Sigmoid colon (tissue), 7 donors: ENCODE data around the gene TIMD4. TPM values are rescaled to one million over a fixed set of nuclear protein-coding genes. Genes with fewer than 3 reads are reported as not detected.

ENCODE experiments used
- DNase-seq: peaks from one replicate; pipeline ENCODE4 v3.0.0-alpha.2; 2019
- H3K27ac ChIP-seq, 4 donors: fragments of 200-600 bp; sonication (generic); one replicate each; pipeline ENCODE4 v1.5.1; 2016 to 2019; ENCODE audit warnings: mild to moderate bottlenecking in 1 of 4
- H3K27me3 ChIP-seq, 3 donors: fragments of 200-600 bp; sonication (generic); one replicate each; pipeline ENCODE4 v1.5.1; 2019; ENCODE audit warnings: mild to moderate bottlenecking in 1 of 3
- H3K36me3 ChIP-seq, 4 donors: fragments of 200-600 bp; sonication (generic); one replicate each; pipeline ENCODE4 v1.5.1; 2016 to 2019
- H3K4me1 ChIP-seq, 4 donors: fragments of 200-600 bp; sonication (generic); one replicate each; pipeline ENCODE4 v1.5.1; 2017 to 2019
- H3K4me3 ChIP-seq, 4 donors: fragments of 200-600 bp; sonication (generic); one replicate each; pipeline ENCODE4 v1.5.1; 2017 to 2019; ENCODE audit warnings: mild to moderate bottlenecking in 2 of 4, moderate library complexity in 1 of 4
- H3K9me3 ChIP-seq, 4 donors: fragments of 200-600 bp in 3 of 4; sonication (generic) in 3 of 4; one replicate each; pipeline versions ENCODE4 v1.5.1 to v1.6.1; 2013 to 2019
- CTCF ChIP-seq, 4 experiments: fragments of 450-650 bp in 3 of 4; fragments of 200-600 bp in 1 of 4; IDR thresholded peaks; one replicate each; pipeline ENCODE4 v1.5.1; 2016 to 2019; ENCODE audit warnings: antibody characterized with exemption in 4 of 4, mild to moderate bottlenecking in 3 of 4, moderate library complexity in 2 of 4
- EP300 ChIP-seq, 4 donors: sonication (generic); formaldehyde crosslinking; IDR thresholded peaks; one replicate each; pipeline ENCODE4 v1.6.1; 2017; ENCODE audit warnings: antibody characterized with exemption in 4 of 4
- POLR2A ChIP-seq, 2 donors: fragments of 450-650 bp; IDR thresholded peaks; one replicate each; pipeline ENCODE4 v1.6.1; 2016; ENCODE audit warnings: antibody characterized with exemption in 2 of 2, mild to moderate bottlenecking in 2 of 2, moderate library complexity in 2 of 2
- POLR2AphosphoS5 ChIP-seq, 4 donors: sonication (generic); formaldehyde crosslinking; IDR thresholded peaks; one replicate each; pipeline ENCODE4 v1.6.1; 2017; ENCODE audit warnings: antibody characterized with exemption in 4 of 4
- WGBS, 2 donors: extraction: QIAGEN DNeasy Blood & Tissue Kit; methylation state at CpG; one replicate each; pipeline ENCODE4 v1.1.7; 2013; 5-methylcytosine and 5-hydroxymethylcytosine counted together
- intact Hi-C: fragments of 100-400 bp; cut with DNase I; formaldehyde crosslinking; loops from one replicate; pipeline ENCODE4 v1.15.1; 2023
- polyA plus RNA-seq, 3 donors: library from polyadenylated mRNA; stranded (reverse); fragments of 200-250 nt; gene quantifications; one replicate each; pipeline ENCODE4 v1.2.3, GENCODE V29; 2013
- total RNA-seq, 4 donors: library from RNA; depleted of rRNA; stranded (reverse); fragments of >200 nt; gene quantifications; one replicate each; pipeline ENCODE4 v1.1.0, GENCODE V29; 2016
- donor health status: healthy with polysubstance abuse.
- donor health status: Bipolar disorder and iron deficiency.
- donor health status: healthy.

The TIMD4 gene
- total and polyA plus RNA-seq, 7 donors: 0.66 to 7.3 (median 1.1) TPM; not detected in 4

GRCh38 chr5:156892223-156892622 is 70.8 kb downstream of the TIMD4 start:
- Histone ChIP-seq H3K4me1 (no peaks in the 10 kb centered on the region), H3K27ac (no peak overlapping the region), H3K27me3 (no peaks in the 10 kb centered on the region), H3K9me3 (no peaks in the 10 kb centered on the region), H3K4me3 (no peak overlapping the region), H3K36me3 (no peaks in the 10 kb centered on the region)
- TF ChIP-seq EP300 (IDR thresholded peaks at IDR 0.05): no peak
- no peak for TF ChIP-seq POLR2A (IDR thresholded peaks at IDR 0.05)
- no peak for TF ChIP-seq CTCF (IDR thresholded peaks at IDR 0.05)
- no peak for TF ChIP-seq POLR2AphosphoS5 (IDR thresholded peaks at IDR 0.05)
- no peak for DNase-seq
- intact Hi-C loops: no loop called here
- WGBS, 2 donors: 57 to 84% methylated on average over 1 of the region's 1 CpG

- H3K27ac ChIP-seq: no peak overlapping the region
- WGBS, 2 donors: 50 to 77% methylated on average over 2 of the region's 2 CpGs
- no peaks in the 10 kb centered on the region for H3K27me3 ChIP-seq
- H3K4me3 ChIP-seq: no peak overlapping the region
- H3K9me3 ChIP-seq: no peaks in the 10 kb centered on the region
- no peaks in the 10 kb centered on the region for H3K36me3 ChIP-seq
- no peaks in the 10 kb centered on the region for H3K4me1 ChIP-seq
- intact Hi-C loops: no loop called here
- TF ChIP-seq POLR2A (IDR thresholded peaks at IDR 0.05) (no peak), CTCF (IDR thresholded peaks at IDR 0.05) (no peak), EP300 (IDR thresholded peaks at IDR 0.05) (no peak), POLR2AphosphoS5 (IDR thresholded peaks at IDR 0.05) (no peak)
- no peak for DNase-seq
These were observed 74.5 kb downstream of the TIMD4 start for GRCh38 chr5:156888520-156888919.

GRCh38 chr5:156883316-156883875 is 79.6 kb downstream of the TIMD4 start:
- Histone ChIP-seq H3K36me3 (no peaks in the 10 kb centered on the region), H3K4me1 (no peaks in the 10 kb centered on the region), H3K27ac (no peak overlapping the region), H3K27me3 (no peaks in the 10 kb centered on the region), H3K4me3 (no peak overlapping the region), H3K9me3 (no peaks in the 10 kb centered on the region)
- TF ChIP-seq POLR2A (IDR thresholded peaks at IDR 0.05) (no peak), POLR2AphosphoS5 (IDR thresholded peaks at IDR 0.05) (no peak), CTCF (IDR thresholded peaks at IDR 0.05) (no peak), EP300 (IDR thresholded peaks at IDR 0.05) (no peak)
- intact Hi-C loops: no loop called here
- 45 to 50% methylated on average over 3 of the region's 3 CpGs for WGBS, 2 donors
- no peak for DNase-seq

- no peaks in the 10 kb centered on the region for H3K36me3 ChIP-seq
- H3K9me3 ChIP-seq: no peaks in the 10 kb centered on the region
- no peaks in the 10 kb centered on the region for H3K4me1 ChIP-seq
- no peak overlapping the region for H3K4me3 ChIP-seq
- H3K27me3 ChIP-seq: no peaks in the 10 kb centered on the region
- intact Hi-C loops: no loop called here
- DNase-seq: no peak
- WGBS, 2 donors: 67 to 75% methylated on average over 3 of the region's 3 CpGs
- TF ChIP-seq POLR2AphosphoS5 (IDR thresholded peaks at IDR 0.05): no peak
- TF ChIP-seq EP300 (IDR thresholded peaks at IDR 0.05): no peak
- no peak for TF ChIP-seq POLR2A (IDR thresholded peaks at IDR 0.05)
- no peak for TF ChIP-seq CTCF (IDR thresholded peaks at IDR 0.05)
- no peak overlapping the region for H3K27ac ChIP-seq
These were observed 83.3 kb downstream of the TIMD4 start for GRCh38 chr5:156879665-156880285.

GRCh38 chr5:156871212-156871611 is 91.8 kb downstream of the TIMD4 start:
- Histone ChIP-seq H3K9me3 (peaks cover 0 to 4% (median 0%) of the 10 kb centered on the region in 4 donors), H3K4me3 (no peak overlapping the region), H3K36me3 (no peaks in the 10 kb centered on the region), H3K27me3 (no peaks in the 10 kb centered on the region), H3K27ac (no peak overlapping the region), H3K4me1 (no peaks in the 10 kb centered on the region)
- TF ChIP-seq POLR2AphosphoS5 (IDR thresholded peaks at IDR 0.05) (no peak), EP300 (IDR thresholded peaks at IDR 0.05) (no peak), POLR2A (IDR thresholded peaks at IDR 0.05) (no peak), CTCF (IDR thresholded peaks at IDR 0.05) (no peak)
- DNase-seq: no peak
- WGBS, 2 donors: 43 to 67% methylated on average over 1 of the region's 1 CpG
- intact Hi-C loops: no loop called here
